Left forelimb (tissue), 1 donor: ENCODE results near the gene MSMP.

ENCODE experiments used
- DNase-seq: peaks from one replicate; pipeline ENCODE4 v3.0.0-alpha.2; 2018; ENCODE audit warnings: low spot score

Gene MSMP

GRCh38 chr9:35743880-35744518 lies 10.1 kb downstream of the MSMP start:
- DNase-seq, result no peak

DNA sequence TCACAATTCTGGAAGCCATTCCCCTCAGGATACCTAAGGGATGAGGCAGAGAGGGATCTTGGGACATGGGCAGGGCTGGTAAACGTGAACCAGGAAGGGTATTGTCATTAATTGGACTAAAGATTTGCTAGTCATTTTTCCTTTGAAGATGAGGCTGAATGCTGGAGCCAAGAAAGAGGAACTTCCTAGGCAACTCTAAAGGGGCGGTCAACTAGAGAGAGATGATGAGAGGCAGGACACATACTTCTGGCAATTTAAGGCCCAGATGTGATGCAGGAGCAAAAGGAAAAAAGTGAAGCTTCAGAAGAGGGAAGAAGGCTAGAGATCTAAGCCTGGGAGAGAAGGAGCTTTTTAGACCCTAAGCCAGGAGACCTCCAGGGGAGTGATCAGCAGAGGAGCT lies 10.6 kb downstream of the MSMP start:
- no peak for DNase-seq

DNA sequence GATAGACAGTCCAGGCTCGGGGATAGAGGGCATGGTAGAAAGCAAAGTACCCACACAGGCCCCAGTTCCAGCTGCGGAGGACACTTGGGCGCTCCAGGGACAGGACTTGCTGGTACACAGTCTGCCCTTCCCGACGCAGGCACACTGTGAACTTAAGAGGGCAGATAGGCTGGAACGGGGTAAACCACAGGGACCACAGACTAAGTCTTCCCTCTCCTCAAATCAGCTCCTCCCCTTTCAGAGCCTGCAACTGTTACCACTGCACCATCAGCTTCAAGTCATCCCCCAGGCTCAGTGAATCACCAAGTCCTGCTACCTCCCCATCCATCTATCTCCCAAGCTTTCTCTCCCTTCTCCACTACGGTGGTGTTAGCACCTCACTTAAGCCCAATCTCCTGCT lies 12.3 kb downstream of the MSMP start:
- DNase-seq, result no peak

- no peak for DNase-seq
These were observed 13.8 kb downstream of the MSMP start for GRCh38 chr9:35740243-35740642.

- DNase-seq, result no peak
These were observed 15.2 kb downstream of the MSMP start for GRCh38 chr9:35738924-35739323.

- no peak for DNase-seq
These were observed 15.9 kb downstream of the MSMP start for GRCh38 chr9:35738186-35738585.

DNA sequence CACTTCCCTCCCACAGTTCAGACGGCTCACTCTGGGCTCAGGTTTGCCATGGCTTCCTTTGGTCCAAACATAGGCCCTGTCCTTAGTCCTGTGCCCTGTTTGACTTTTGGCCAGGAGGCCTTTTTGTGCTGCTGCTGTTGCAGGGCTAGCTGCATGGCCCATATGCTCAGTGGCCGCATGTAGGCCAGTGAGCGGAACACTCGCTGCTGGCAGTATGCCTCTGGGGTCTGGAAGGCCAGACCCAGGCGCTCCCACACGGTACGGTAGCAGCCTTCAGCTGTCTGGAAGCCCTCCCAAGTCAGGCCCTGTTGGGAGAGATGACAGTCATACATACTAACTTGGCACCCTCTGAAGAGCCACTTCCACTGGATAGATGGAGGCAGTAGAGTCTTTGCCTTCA lies 16.9 kb downstream of the MSMP start:
- no peak for DNase-seq

GRCh38 chr9:35736201-35736633 lies 17.9 kb downstream of the MSMP start:
- DNase-seq, result no peak

DNA sequence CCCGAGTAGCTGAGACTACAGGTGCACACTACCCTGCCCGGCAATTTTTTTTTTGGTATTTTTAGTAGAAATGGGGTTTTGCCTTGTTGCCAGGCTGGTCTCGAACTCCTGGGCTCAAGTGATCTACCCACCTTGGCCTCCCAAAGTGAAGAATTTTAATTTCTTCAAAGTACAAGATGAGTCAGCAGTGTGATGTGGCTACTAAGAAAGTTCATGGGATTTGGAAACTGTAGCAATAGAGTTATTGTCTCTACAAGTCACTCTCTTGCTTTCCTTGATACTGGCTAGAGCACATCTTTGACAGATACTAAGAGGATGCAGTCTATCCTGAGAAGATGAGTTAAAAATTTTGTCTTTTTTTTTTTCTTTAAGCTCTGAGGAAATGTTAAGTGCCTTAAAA lies 20.0 kb downstream of the MSMP start:
- DNase-seq, result no peak

DNA sequence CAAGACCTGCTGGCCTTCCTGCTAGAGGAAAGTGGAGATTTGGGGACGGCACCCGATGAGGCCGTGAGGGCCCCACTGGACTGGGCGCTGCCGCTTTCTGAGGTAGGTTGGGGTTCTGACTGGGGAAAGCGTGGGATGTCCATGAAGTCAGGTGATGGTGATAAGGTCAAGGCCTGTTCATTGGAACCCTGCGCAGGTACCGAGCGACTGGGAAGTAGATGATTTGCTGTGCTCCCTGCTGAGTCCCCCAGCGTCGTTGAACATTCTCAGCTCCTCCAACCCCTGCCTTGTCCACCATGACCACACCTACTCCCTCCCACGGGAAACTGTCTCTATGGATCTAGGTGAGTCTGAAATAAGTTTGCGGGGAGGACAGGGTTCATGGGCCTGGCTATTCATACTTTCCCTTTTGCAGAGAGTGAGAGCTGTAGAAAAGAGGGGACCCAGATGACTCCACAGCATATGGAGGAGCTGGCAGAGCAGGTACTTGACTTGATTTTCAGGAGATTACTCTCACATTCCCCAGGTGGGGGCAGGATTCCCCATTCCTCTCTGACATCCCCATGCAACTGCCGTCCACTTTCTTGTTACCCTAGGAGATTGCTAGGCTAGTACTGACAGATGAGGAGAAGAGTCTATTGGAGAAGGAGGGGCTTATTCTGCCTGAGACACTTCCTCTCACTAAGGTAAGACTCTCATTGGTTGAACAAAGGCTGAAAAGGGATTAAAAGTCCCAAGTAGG lies 21.1 kb downstream of the MSMP start:
- no peak for DNase-seq

DNA sequence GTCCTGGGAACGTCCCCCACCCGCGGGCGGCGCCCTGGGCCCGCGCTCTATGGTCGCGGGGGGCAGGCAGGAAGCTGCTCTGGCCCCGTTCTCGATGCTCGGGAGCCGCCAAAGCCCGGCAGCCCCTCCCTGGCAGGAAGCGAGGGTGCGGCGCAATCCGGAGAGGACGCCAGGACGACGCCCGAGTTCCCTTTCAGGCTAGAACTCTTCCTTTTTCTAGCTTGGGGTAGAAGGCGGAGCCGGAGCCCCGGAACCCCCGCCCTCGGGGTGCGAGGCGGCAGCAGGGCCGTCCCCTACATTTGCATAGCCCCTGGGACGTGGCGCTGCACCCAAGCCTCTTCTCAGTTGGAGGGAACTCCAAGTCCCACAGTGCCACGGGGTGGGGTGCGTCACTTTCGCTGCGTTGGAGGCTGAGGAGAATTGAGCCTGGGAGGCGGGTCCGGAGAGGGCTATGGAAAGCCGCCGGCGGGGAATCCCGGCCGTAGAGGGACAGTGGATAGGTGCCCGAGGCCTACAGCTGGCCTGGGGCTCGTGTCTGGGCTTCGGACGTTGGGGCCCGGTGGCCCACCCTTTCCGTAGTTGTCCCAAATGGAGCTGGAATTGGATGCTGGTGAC lies 21.8 kb downstream of the MSMP start, which contains the start of the genes CREB3 and TLN1:
Gene CREB3, plus strand, starts transcription at position 482 of the 615 bp plus-strand sequence. Its CDS starts 107 bp downstream, at position 589.
Gene TLN1, minus strand, starts transcription at position 11 of the 615 bp plus-strand sequence. CDS start 6,501 bp downstream, outside the sequence.
- DNase-seq, result peak; percentile 97

- DNase-seq, result no peak
These were observed 22.5 kb downstream of the MSMP start for GRCh38 chr9:35731415-35732184.

DNA sequence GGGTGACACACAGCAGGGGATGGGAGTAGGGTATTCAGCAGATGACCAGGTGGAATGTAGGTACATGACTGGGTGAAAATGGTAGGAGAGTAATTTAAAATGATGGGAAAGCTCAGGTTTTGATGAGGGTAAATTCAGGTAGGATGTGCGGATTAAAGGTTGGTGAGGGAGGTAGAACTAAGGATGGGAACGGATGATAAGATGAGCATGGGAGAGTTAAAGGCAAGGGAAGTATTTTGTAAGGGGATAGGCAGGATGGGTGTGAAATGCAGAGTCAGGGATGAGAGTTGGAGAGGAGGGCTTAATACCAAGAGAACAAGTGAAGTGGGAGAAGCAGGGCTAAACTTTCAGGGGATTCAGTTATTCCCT lies 23.6 kb downstream of the MSMP start:
- no peak for DNase-seq

DNA sequence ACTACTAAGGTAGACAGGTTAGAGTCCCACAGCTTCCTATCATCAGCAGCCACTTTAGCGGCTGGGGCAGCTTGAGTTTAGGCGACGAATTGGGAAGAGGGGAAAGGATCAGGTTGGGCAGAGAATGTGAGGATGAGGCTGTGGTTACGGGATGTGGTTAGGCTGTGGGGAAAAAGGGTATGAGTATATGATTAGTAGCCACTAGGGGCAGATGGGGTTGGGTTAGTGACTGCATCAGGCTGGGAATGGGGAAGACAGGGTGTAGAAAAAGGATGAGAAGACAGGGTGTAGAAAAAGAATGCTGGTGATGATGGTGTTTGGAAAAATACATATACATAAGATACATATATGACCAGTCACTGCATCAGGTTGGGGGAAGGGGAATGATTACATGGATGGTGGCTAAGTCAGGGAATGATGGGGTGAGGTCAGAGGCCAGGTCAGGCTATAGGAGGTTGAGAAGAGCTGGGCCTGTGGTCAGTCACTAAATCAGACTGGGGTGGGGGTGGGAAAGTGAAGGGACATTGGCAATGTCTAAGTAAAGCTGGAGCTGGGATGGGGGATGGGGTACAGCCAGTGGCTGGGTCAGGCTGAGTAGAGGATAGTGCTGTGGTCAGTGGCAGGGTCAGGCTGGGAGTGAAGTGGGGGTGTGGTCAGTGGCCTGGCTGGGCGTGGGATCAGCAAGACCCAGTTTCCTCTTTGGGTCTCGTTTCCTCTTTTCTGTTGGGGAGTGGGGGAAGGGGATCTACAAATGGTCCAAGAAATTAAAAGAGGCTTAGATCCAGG lies 24.2 kb downstream of the MSMP start:
- DNase-seq, result no peak

GRCh38 chr9:35729101-35729500 lies 25.0 kb downstream of the MSMP start:
- DNase-seq, result no peak

- no peak for DNase-seq
These were observed 25.8 kb downstream of the MSMP start for GRCh38 chr9:35728041-35728971.

- no peak for DNase-seq
These were observed 26.4 kb downstream of the MSMP start for GRCh38 chr9:35727676-35728040.

DNA sequence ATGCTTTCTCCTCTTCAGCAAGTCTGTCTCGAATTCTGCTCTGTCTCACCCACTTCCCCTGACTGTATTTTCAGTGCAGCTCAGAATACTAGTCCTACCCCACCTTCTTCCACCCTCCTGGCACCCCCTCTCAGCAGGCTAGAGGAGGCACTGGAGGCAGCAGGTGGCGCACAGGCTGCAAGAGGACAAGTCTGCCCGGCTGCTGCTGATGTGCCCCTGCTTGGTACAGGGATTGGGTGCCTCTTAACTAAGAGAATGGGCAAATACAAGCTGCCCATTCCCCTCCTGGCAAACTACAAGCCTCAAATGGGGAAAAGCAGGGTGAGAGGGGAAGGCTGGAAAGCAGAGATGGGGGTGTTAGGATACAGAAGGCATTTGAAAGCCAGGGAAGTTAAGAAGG lies 27.1 kb downstream of the MSMP start:
- no peak for DNase-seq

GRCh38 chr9:35725362-35725761 lies 28.7 kb downstream of the MSMP start:
- no peak for DNase-seq

DNA sequence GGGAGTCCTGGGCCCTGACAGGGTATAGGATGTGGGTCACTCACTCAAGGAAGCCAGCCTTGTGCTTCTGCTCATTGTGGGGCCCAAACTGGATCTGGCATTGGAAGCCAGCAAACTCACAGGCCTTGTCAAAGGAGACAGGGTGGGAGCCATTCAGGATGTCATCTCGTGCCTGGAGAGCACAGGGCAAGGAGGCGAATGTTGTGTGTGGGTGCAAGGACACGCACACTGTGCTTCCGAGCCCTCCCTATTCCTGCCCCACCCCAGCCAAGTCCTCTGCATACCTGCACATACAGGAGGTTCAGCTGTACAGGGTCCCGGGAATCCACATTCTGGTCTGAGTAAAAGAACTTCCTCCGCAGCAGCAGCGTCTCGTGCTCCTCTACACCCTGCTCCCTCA lies 30.2 kb downstream of the MSMP start:
- DNase-seq, result no peak

GRCh38 chr9:35723426-35723825 lies 30.6 kb downstream of the MSMP start:
- no peak for DNase-seq
